Cerebellar nuclear complex (tissue), 1 donor: ENCODE results near the gene MRPL37.
"Not testable (repeated sequence)": the region's sequence is repeated elsewhere in the genome, so short reads cannot be mapped to it uniquely, and the experiment has no call there.

ENCODE experiments used
- DNase-seq, 2 experiments: peaks; one replicate each; lab custom pipeline; 2025; lab: John Stamatoyannopoulos, UW

Gene MRPL37

DNA sequence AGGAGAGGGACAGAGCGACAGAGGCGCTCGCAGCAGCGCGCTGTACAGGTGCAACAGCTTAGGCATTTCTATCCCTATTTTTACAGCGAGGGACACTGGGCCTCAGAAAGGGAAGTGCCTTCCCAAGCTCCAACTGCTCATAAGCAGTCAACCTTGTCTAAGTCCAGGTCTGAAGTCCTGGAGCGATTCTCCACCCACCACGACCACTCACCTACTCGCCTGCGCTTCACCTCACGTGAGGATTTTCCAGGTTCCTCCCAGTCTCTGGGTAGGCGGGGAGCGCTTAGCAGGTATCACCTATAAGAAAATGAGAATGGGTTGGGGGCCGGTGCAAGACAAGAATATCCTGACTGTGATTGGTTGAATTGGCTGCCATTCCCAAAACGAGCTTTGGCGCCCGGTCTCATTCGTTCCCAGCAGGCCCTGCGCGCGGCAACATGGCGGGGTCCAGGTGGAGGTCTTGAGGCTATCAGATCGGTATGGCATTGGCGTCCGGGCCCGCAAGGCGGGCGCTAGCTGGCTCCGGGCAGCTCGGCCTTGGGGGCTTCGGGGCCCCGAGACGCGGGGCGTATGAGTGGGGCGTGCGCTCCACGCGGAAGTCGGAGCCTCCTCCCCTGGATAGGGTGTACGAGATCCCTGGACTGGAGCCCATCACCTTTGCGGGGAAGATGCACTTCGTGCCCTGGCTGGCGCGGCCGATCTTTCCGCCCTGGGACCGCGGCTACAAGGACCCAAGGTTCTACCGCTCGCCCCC lies at the start of gene MRPL37, which contains the start of gene CYB5RL:
Gene MRPL37 (plus strand): TSS at position 403 of the 754 bp plus-strand sequence. CDS start 77 bp downstream, at position 480.
Gene CYB5RL (minus strand): TSS at position 266 of the 754 bp plus-strand sequence. CDS start 4,414 bp downstream, outside the sequence.
- DNase-seq: peak; percentile 57 to 94

DNA sequence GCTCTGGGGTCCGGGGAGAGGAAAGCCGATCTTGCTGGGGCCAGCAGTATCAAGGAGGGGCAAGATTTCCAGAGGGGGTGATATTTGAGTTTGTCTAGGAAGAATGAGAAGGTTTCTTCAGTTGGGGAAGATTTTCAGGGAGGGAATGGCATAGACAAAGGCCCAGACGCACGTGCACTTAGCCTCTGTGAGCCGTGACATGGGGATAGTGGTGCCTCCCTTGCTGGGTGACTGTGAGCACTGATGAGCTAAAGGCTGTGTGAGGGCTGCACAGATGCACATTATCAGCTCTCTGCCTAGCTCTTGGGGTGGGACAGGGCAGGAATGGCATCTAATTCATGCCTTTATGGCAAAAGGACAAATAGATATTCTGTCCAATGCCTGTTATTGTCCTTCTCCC lies 49.0 kb upstream of the MRPL37 start:
- no peak for DNase-seq

DNA sequence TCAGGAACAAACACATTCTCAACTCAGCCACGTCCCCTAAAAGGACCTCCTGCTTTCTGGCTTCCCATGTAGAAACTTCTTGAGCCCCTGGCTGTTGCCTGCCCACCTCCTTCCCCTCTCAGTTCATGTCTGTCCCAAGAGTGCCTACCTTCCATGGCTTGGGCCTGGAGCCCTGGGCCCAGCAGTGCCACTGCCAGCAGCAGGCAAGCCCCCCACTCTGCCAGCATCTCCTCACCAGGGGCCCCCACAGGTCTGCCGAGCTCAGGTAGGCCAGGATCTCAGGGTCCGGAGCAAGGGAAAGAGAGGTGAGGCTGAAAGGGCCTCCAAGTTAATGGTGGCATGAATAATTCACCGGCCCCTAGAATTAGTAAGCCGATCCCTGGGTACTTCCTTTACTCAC lies 47.3 kb upstream of the MRPL37 start, which contains the start of gene CDCP2:
Gene CDCP2 (minus strand): TSS at position 305 of the 400 bp plus-strand sequence. CDS start 78 bp downstream, at position 227.
- no peak for DNase-seq

DNA sequence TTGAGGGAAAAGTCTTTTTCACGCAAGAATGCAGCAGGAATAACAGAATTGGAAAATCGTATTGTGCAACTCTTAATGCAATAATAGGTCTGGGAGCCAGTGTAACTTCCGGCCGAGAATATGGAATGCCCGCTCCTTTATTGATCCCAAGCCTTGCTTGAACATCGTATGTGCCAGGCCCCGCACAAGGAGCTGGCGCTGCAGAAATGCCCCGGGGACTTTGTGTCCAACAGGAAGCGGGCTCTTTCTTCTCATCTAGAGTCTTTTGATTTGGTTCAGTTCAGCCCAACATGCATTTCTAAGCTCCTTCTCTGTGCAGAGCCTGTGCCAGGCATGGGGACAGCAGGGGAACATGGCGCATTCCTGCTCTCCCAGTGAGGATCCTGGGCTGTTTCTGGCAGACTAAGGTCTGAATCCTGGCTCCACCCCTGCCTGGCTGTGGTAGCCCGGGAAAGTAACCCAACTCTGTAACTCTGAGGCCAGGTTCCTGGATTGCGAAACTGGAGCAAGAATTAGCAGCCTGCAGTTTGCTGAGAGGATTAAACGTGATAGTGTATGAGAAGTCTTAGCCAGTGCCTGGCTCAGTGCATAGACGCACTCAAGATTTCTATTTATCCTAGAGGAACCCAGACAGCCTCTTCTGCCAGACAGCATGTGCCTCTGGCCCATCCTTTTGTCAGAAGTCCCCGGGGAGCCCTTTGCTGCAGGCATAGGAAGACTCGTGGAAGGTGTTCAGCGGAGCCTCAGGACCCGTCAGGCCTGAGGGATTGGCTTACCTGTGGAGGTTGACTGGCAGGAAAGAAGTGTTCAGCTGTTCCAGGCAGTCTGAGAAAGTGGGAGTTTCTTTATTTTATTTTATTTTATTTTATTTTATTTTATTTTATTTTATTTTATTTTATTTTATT lies 46.2 kb upstream of the MRPL37 start:
- DNase-seq: no peak

DNA sequence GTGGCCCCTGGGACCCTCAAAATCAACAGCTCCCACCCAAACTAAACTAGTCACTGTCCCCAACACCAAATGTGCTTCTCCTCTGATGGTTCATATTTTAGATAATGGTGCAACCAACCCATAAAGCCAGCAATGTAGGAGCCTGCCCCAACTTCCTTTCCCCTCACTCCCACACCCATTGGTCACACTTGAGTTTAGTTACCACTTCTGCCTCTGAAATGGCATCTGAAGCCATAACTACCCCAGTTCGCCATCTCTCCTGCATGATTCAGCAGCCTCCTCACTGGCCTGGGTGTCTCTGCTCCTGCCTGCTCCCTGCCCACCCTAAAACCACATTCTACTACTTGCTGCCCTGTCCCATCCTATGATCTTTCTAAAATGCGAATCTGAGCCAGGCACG lies 43.8 kb upstream of the MRPL37 start:
- no peak for DNase-seq

DNA sequence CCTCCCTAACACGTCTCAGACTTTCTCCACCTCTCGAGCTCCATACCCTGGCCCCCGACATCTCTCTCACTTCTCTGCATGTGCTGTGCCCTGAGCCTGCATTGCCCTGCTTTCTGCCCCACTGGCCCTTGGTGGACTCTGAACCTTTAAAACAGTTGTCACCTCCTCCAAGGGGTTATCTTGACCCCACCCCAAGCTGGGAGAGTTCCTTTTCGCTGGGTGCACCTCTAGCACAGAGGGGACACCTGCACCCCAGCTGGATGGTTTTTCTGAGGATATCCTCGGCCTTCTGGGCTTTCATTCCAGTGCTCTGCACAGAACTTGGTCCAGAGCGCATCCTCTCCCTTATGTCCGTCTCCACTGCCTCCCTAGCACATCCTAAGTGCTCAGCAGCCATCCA lies 43.0 kb upstream of the MRPL37 start:
- no peak for DNase-seq

DNA sequence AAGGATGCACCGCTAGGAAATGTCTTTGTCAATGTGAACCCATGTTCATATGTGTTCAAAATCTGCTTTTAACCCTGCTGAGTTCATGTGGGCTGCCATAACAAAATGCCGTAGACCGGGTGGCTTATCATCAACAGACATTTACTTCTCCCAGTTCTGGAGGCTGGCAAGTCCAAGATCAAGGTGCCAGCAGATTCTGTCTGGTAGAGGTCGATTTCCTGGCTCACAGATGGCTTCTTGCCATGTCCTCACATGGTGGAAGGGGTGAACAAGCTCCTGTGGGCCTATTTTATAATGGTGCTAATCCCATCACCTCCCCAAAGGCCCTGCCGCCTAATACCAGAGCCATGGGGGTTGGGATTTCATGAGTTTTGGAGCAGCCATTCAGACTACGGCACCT lies 42.6 kb upstream of the MRPL37 start:
- no peak for DNase-seq

DNA sequence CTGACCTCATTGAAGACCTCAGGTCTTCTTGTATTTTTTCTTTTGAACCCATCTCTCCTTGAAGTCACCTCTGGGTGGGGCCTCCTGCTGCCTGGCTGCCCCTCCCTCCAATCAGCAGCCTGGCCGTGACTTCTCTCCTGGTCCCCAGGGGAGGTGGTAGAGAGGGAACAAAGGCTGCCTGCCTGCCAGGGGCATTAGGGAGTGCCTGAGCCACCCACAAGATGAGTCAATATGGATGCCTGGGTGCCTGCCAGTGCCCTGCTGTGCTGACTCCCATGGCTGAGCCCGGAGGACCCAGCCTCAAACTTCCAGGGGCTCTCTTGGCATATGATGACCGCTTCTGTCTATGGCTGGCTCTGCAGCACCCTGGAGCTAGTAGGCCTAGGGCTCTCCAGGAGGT lies 41.9 kb upstream of the MRPL37 start:
- no peak for DNase-seq

DNA sequence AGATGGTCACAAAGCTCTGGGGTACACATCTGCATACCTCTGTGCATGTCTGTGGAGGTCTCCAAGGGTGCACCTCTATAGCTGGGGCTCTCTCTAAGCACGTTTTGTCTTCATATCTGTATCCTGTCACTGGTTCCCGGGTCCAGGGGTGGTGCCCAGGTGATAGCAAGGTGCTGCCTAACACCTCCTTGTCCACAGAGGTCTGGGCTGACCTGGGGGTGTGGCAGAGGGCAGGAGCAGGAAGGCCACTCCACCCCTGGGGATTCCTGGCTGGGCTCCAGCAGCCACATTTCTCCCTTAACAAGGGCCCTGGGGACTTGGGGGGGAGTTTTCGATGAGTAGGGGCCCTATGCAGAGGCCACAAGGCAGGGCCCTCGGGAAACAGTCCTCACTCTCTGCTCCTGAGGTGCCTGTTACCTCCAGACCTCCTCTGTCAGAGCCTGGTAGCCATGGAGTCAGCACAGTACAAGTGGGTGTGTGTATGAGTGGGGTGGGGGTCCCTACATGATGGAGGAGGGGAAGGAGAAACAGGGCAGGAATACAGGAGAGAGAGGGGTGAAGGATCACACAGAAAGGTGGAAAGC lies 40.1 kb upstream of the MRPL37 start:
- no peak for DNase-seq

DNA sequence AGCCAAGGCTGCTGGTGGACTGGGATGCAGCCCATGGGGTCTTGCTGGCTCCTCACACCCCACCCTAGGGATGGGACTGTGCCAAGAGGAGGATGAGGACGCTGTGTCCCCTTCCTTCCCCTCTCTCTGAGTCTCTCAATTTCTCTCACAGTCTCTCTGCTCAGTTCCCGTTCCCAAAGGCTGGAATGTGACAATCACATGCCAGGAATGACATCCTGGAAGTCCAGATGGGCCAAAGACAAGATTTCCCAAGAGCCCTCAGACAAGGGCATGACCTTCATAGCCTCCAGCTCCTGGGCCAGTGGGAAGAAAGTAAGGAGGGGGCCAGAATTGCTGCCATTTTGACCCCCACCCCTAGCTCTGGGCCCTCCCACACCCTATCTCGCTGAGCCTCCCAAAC lies 39.6 kb upstream of the MRPL37 start:
- no peak for DNase-seq

DNA sequence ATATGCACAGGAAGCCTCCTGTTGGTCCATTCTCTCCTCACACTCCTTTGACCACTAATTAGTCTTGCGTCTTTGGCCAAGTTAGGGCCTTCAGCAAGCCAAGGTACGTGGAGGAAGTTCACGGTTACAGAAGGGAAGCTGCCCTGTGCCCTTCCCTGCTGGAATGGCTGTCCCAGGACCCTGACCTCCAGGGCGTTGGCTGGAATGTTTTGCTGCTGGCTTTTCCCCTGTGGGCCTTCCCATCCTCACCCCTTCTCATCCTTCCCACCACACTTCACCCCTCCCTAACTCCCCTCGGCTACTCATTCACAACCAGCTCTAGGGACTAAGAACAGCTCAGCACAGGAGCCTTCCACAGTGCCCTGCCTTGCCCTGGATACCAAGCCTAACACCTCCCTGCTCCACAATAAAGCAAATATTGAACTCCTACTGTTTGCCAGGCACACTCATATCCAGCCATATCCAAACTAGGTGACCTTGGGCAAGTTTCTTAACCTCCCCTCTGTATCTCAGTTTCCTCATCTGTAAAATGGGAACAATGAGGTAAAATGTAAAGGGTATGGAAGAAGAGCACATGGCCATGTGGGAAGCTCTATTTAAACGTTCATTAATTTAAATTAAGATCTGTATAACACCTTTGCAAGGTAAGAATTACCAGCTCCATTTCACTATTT lies 38.3 kb upstream of the MRPL37 start:
- DNase-seq: no peak

DNA sequence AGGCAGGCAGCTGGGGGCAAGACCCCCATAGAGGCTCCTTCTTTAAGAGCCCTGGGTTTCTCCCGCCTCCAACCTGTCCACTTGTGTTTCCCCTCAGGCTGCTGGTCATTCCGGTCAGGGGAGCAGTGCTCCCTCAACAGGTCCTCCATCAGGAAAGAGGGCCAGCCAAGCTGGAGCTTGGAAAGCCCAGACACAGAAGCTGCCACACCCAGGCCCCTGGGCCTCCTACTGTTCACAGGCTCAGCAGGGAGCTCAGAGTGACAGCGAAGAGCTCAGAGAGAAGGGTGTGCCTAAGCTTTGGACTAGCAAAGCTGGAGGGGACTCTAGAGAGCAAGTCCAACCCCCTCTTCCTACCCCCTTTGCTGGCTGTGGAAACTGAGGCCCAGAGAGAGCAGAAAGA lies 36.9 kb upstream of the MRPL37 start:
- DNase-seq: no peak

DNA sequence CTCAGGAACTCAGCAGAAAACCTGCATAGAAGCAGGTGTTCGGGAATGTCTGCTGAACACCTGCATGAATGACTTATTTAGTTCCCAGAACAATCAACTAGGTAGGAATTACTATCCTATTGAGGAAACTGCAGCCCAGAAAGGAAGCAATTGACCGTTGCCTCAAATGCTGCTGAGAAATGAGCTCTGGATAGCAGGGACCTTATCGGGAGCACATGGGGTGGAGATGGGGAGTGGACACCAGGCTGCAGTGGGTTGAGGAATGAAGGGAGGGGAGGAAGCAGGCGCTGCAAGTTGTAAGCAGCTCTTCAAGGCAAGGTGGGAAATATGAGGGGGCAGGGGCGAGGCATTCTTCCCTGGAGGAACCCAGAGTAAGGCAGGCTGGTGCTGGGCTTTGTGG lies 36.4 kb upstream of the MRPL37 start:
- DNase-seq: no peak

DNA sequence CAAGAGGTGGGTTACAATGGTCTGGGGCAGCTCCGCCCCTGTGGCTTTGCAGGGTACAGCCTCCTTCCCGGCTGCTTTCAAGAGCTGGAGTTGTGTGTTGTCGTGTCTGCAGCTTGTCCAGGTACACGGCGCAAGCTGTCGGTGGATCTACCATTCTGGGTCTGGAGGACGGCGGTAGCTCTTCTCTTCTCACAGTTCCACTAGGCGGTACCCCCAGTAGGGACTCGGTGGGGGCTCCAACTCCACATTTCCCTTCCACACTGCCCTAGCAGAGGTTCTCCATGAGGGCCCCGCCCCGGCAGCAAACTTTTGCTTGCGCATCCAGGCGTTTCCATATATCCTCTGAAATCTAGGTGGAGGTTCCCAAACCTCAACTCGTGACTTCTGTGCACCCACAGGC lies 34.8 kb upstream of the MRPL37 start:
- no peak for DNase-seq

DNA sequence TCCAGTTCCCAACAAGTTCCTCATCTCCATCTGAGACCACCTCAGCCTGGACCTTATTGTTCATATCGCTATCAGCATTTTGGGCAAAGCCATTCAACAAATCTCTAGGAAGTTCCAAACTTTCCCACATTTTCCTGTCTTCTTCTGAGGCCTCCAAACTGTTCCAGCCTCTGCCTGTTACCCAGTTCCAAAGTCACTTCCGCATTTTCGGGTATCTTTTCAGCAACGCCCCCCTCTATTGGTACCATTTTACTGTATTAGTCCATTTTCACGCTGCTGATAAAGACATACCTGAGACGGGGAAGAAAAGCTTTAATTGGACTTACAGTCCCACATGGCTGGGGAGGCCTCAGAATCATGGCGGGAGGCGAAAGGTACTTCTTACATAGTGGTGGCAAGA lies 33.6 kb upstream of the MRPL37 start:
- DNase-seq: not testable (repeated sequence)

DNA sequence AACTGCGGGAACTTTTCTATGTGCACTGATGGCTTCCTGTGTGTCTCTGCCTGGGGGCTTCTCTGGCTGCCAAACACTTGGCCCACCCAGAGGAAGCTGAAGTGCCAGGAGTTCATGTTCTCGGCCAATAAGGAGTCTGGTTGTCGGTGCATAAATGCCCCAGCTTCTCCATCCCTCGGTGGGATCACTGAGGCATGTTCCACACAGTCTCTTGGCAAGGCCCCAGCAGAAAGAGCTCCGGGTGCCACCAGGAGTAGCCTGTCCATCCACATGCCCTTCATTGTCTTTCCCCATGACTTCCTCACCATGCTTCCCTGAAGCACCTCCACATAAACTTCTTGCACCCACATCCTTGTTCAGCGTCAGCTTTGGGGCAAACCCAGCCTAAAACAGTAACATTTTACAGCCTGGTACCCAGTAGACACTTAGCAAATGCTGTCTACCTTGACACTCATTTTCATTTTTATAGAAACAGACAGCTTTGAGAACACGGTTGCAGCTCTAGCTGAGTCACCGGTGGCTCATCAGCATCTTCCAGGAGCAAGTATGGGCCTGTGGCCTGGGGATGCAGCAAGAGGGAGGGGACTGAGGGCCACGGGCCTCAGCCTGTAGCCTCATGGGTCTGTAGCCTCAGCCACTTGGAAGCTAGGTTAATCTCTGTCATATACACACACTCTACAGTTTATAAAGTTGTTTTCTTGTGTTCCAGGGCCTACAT lies 32.4 kb upstream of the MRPL37 start:
- no peak for DNase-seq

DNA sequence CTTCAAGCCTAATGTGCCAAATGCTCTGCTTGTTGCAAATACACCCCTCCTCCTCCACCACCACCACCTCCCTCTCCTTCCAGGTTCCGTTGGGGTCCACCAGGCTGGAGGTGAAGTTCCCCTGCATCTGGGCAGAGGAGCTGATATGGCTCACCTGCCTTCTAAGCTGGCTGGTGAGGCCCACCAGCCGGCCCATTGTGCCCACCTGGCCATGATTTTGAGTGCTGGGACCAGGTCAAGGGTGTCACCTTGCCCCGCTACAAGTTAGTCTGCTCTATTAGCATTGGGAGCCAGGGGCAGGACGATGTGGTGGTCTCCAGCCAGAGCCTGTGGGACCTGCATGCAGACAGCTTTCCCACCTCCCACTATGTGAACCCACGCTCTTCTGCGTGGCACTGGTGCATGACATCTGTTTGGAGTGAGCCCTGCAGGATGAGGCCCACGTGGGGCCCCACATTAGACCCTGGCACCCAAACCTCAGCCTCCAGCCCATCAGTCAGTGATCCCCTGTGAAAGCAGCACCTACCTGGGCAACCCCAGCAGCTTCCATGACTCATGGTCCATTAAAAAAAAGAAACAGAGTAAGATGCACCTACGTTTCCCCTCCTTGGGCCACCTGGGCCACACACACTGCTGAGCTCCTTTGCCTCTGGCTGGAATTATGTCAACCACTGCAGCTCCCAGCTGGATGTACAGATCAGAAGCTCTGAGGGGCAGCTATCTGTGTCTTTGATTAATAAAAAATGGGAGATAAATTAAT lies 31.6 kb upstream of the MRPL37 start:
- DNase-seq: no peak

DNA sequence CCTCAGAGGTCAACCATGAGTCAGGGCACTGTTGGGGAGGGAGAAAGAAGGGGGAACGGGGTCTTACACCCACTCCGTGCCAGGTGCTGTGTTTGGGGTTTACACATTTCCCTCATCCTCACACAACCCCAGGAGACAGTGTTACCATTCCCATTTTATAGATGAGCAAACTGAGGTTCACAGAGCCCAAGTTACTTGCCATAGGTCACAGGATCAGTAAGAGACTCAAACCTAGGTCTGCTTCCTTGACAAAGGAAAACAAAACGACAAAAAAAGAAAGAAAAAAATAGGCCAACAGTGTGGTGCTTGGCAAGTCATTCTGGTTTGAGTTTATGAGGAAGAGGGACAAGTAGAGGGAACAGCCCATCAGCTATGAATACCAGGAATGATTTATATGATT lies 30.9 kb upstream of the MRPL37 start:
- no peak for DNase-seq

DNA sequence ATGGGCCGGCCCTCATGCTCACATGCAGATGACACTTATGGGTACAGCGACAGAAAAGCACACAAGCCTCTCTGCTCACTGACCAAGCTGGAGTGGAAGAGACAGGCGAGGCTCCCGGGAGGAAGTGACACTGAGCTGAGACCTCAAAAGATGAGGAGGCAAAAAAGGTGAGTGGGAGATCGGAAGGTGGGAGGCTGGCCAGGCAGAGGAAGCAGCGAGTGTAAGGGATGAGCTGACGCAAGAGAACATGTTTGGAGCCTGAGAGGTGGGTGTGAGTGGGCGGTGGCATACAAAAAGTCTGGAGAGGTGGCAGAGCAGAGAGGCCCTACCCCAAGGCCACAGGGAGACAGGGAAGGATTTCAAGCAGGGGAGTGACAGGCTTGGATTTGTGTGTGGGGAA lies 29.0 kb upstream of the MRPL37 start:
- DNase-seq: no peak

DNA sequence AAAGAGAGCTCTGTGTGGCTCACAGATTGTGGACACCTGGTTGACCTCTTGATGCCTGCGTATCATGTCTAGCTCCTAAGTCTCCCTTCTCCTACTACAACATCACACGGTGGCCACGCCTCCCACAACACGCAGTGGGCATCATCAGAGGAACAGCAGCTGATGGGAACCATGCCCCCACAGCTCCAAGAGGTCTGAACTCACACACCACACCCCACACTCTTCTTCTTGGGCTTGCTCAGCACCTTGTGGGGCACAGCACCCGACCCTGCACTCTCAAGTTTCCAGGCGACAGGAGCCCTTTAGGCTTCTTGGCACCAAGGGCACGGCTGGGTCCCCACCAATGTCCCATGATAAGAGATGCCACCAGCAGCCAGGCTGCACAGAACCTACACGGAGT lies 28.4 kb upstream of the MRPL37 start:
- DNase-seq: no peak
